GM23338 (cell line): ENCODE measurements around the gene STIM2. TPM values are rescaled to one million over a fixed set of nuclear protein-coding genes. Genes with fewer than 3 reads are reported as not detected.

Experiments used
- ATAC-seq: fragments of 200-7000 bp; cut with Tn5 transposase; 3 replicates; pipeline ENCODE4 v1.9.1; 2020
- DNase-seq: peaks from one replicate; pipeline ENCODE4 v3.0.0-alpha.2; 2015; ENCODE audit warnings: low spot score
- H2AFZ ChIP-seq: fragments of 200-600 bp; sonication (generic); 2 replicates; pipeline ENCODE4 v1.8.0; 2016; ENCODE audit warnings: antibody characterized with exemption, mild to moderate bottlenecking, moderate library complexity
- H3F3A ChIP-seq: fragments of 200-600 bp; sonication (generic); replicated peaks from 2 replicates; pipeline ENCODE4 v1.8.0; 2017; ENCODE audit warnings: antibody characterized with exemption, mixed run types, low read depth
- H3K27ac ChIP-seq: fragments of 200-600 bp; sonication (generic); 2 replicates; pipeline ENCODE4 v1.6.1; 2016; ENCODE audit warnings: low read depth
- H3K27me3 ChIP-seq: fragments of 200-600 bp; sonication (generic); 2 replicates; pipeline ENCODE4 v1.8.0; 2016; ENCODE audit warnings: mild to moderate bottlenecking, mixed run types, moderate library complexity; ENCODE audit not compliant: insufficient read depth
- H3K36me3 ChIP-seq: fragments of 200-600 bp; sonication (generic); 2 replicates; pipeline ENCODE4 v1.8.0; 2016; ENCODE audit warnings: mild to moderate bottlenecking; ENCODE audit not compliant: insufficient read depth
- H3K4me1 ChIP-seq: fragments of 200-600 bp; sonication (generic); 2 replicates; pipeline ENCODE4 v1.8.0; 2016; ENCODE audit warnings: mild to moderate bottlenecking, moderate library complexity; ENCODE audit not compliant: insufficient read depth
- H3K4me2 ChIP-seq: fragments of 200-600 bp; sonication (generic); 2 replicates; pipeline ENCODE4 v1.7.1; 2017; ENCODE audit warnings: mixed run types
- H3K4me3 ChIP-seq: fragments of 200-600 bp; sonication (generic); 2 replicates; pipeline ENCODE4 v1.6.1; 2016; ENCODE audit warnings: mixed run types
- H3K79me2 ChIP-seq: fragments of 200-600 bp; sonication (generic); replicated peaks from 2 replicates; pipeline ENCODE4 v1.8.0; 2017; ENCODE audit warnings: mild to moderate bottlenecking; ENCODE audit not compliant: insufficient read depth
- H3K9me2 ChIP-seq: fragments of 200-600 bp; sonication (generic); 2 replicates; pipeline ENCODE4 v1.8.0; 2017; ENCODE audit not compliant: insufficient read depth
- H4K20me1 ChIP-seq: fragments of 200-600 bp; sonication (generic); replicated peaks from 2 replicates; pipeline ENCODE4 v1.8.0; 2017; ENCODE audit warnings: mild to moderate bottlenecking; ENCODE audit not compliant: insufficient read depth
- H3K27ac Mint-ChIP-seq: 2 replicates; pipeline ENCODE4 v1.8.0; 2020; ENCODE audit warnings: inconsistent platforms, mild to moderate bottlenecking, moderate library complexity, mixed read lengths
- H3K27me3 Mint-ChIP-seq: 3 replicates; pipeline ENCODE4 v1.8.0; 2022; ENCODE audit warnings: low read depth, mild to moderate bottlenecking, moderate library complexity, mixed read lengths, inconsistent platforms; ENCODE audit not compliant: insufficient read depth, poor library complexity
- H3K36me3 Mint-ChIP-seq: 3 replicates; pipeline ENCODE4 v1.8.0; 2021; ENCODE audit warnings: low read depth, mild to moderate bottlenecking, inconsistent platforms, moderate library complexity, mixed read lengths
- H3K4me1 Mint-ChIP-seq: 3 replicates; pipeline ENCODE4 v1.8.0; 2020; ENCODE audit warnings: mild to moderate bottlenecking, inconsistent platforms, mixed read lengths
- H3K4me3 Mint-ChIP-seq: 3 replicates; pipeline ENCODE4 v1.8.0; 2021; ENCODE audit warnings: moderate library complexity, mild to moderate bottlenecking, inconsistent platforms, mixed read lengths
- H3K9me3 Mint-ChIP-seq: 3 replicates; pipeline ENCODE4 v1.8.0; 2020; ENCODE audit warnings: moderate library complexity, mild to moderate bottlenecking, inconsistent platforms, mixed read lengths
- CREB1 ChIP-seq: fragments of 250-450 bp; sonication (Bioruptor Pico); IDR thresholded peaks from 2 replicates; pipeline ENCODE4 v1.5.0; 2020; ENCODE audit warnings: low read depth, mild to moderate bottlenecking, moderate library complexity
- EZH2 ChIP-seq: fragments of 200-600 bp; sonication (generic); IDR thresholded peaks from one replicate; pipeline ENCODE4 v1.8.0; 2017; ENCODE audit warnings: antibody characterized with exemption, mild to moderate bottlenecking, low read depth; ENCODE audit not compliant: unreplicated experiment
- EZH2phosphoT487 ChIP-seq: fragments of 200-600 bp; sonication (generic); IDR thresholded peaks from one replicate; pipeline ENCODE4 v1.8.1; 2018; ENCODE audit warnings: antibody characterized with exemption; ENCODE audit not compliant: unreplicated experiment
- JUNB ChIP-seq: IDR thresholded peaks from one replicate; pipeline ENCODE4 v1.6.1; 2016; ENCODE audit warnings: antibody characterized with exemption; ENCODE audit not compliant: unreplicated experiment
- NANOG ChIP-seq: IDR thresholded peaks from 2 replicates; pipeline ENCODE4 v1.6.1; 2016; ENCODE audit warnings: antibody characterized with exemption, borderline replicate concordance
- POLR2AphosphoS5 ChIP-seq: IDR thresholded peaks from 2 replicates; pipeline ENCODE4 v1.6.1; 2016; ENCODE audit warnings: antibody characterized with exemption, low read depth
- STAT1 ChIP-seq: IDR thresholded peaks from one replicate; pipeline ENCODE4 v1.6.1; 2016; ENCODE audit warnings: antibody characterized with exemption; ENCODE audit not compliant: unreplicated experiment
- ZNF114 ChIP-seq: fragments of 250-450 bp; sonication (Bioruptor Pico); IDR thresholded peaks from 2 replicates; pipeline ENCODE4 v1.5.0; 2020; ENCODE audit warnings: mild to moderate bottlenecking, moderate library complexity
- ZNF331 ChIP-seq: fragments of 250-450 bp; sonication (Bioruptor Pico); IDR thresholded peaks from 2 replicates; pipeline ENCODE4 v1.5.0; 2020; ENCODE audit warnings: low read depth, mild to moderate bottlenecking, moderate library complexity
- polyA plus RNA-seq: library from polyadenylated mRNA; unstranded; fragments of >200 nt; fragmentation: Nextera tagmentation; extraction: Ambion mirVana; gene quantifications from 2 replicates; pipeline ENCODE4 v1.2.1, GENCODE V29; 2016
- total RNA-seq: library from RNA; depleted of rRNA; stranded (reverse); fragments of >200 nt; shearing (Covaris generic); gene quantifications from 2 replicates; pipeline ENCODE4 v1.2.3, GENCODE V29; 2014
- TF ChIP-seq, protein P1 (sequence below): IDR thresholded peaks from one replicate; pipeline ENCODE4 v1.6.1; 2018; ENCODE audit warnings: antibody characterized with exemption; ENCODE audit not compliant: unreplicated experiment
- TF ChIP-seq, protein P2 (sequence below): fragments of 250-450 bp; sonication (Bioruptor Pico); IDR thresholded peaks from 2 replicates; pipeline ENCODE4 v1.5.0; 2020; ENCODE audit warnings: mild to moderate bottlenecking, moderate library complexity
- TF ChIP-seq, protein P3 (sequence below), 2 experiments: fragments of 200-600 bp in 1 of 2; sonication (generic) in 1 of 2; conservative IDR thresholded peaks; 2 replicates each; pipeline versions ENCODE4 v1.5.1 to v1.6.1; 2016 to 2017; ENCODE audit warnings: antibody characterized with exemption in 2 of 2, low read depth in 2 of 2, mild to moderate bottlenecking in 2 of 2, moderate library complexity in 1 of 2
- TF ChIP-seq, protein P4 (sequence below): IDR thresholded peaks from 2 replicates; pipeline ENCODE4 v1.6.1; 2016; ENCODE audit warnings: antibody characterized with exemption

The STIM2 gene
- total and polyA plus RNA-seq, 2 experiments from 2014 or later: 13.1 to 17.8 TPM

DNA sequence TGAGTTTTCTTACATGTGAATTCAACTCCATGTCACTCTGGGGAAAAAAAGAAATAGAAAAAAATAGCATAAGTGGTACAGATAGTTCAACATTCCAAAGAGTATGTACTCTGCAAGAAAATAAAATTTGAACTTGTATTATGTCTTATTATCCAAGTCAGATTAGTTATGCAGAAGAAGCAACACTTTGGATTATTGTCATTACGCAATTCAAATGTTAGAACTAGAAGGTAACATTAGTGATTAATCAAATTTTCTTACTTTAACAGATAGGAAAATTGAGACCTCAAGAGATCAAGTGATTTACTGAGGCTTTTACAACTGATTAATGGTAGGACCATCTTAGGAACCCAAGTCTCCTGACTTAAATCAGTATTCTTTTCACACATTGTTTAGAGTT, 159.1 kb downstream of the STIM2 start:
- TF ChIP-seq CREB1 (no peak), ZNF331 (CRISPR knock-in tag) (no peak), EZH2 (no peak), ZNF114 (CRISPR knock-in tag) (no peak), JUNB (no peak), STAT1 (no peak), EZH2phosphoT487 (no peak), NANOG (no peak), POLR2AphosphoS5 (no peak)
- TF ChIP-seq, protein P1, sequence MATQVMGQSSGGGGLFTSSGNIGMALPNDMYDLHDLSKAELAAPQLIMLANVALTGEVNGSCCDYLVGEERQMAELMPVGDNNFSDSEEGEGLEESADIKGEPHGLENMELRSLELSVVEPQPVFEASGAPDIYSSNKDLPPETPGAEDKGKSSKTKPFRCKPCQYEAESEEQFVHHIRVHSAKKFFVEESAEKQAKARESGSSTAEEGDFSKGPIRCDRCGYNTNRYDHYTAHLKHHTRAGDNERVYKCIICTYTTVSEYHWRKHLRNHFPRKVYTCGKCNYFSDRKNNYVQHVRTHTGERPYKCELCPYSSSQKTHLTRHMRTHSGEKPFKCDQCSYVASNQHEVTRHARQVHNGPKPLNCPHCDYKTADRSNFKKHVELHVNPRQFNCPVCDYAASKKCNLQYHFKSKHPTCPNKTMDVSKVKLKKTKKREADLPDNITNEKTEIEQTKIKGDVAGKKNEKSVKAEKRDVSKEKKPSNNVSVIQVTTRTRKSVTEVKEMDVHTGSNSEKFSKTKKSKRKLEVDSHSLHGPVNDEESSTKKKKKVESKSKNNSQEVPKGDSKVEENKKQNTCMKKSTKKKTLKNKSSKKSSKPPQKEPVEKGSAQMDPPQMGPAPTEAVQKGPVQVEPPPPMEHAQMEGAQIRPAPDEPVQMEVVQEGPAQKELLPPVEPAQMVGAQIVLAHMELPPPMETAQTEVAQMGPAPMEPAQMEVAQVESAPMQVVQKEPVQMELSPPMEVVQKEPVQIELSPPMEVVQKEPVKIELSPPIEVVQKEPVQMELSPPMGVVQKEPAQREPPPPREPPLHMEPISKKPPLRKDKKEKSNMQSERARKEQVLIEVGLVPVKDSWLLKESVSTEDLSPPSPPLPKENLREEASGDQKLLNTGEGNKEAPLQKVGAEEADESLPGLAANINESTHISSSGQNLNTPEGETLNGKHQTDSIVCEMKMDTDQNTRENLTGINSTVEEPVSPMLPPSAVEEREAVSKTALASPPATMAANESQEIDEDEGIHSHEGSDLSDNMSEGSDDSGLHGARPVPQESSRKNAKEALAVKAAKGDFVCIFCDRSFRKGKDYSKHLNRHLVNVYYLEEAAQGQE: no peak
- TF ChIP-seq, protein P2, sequence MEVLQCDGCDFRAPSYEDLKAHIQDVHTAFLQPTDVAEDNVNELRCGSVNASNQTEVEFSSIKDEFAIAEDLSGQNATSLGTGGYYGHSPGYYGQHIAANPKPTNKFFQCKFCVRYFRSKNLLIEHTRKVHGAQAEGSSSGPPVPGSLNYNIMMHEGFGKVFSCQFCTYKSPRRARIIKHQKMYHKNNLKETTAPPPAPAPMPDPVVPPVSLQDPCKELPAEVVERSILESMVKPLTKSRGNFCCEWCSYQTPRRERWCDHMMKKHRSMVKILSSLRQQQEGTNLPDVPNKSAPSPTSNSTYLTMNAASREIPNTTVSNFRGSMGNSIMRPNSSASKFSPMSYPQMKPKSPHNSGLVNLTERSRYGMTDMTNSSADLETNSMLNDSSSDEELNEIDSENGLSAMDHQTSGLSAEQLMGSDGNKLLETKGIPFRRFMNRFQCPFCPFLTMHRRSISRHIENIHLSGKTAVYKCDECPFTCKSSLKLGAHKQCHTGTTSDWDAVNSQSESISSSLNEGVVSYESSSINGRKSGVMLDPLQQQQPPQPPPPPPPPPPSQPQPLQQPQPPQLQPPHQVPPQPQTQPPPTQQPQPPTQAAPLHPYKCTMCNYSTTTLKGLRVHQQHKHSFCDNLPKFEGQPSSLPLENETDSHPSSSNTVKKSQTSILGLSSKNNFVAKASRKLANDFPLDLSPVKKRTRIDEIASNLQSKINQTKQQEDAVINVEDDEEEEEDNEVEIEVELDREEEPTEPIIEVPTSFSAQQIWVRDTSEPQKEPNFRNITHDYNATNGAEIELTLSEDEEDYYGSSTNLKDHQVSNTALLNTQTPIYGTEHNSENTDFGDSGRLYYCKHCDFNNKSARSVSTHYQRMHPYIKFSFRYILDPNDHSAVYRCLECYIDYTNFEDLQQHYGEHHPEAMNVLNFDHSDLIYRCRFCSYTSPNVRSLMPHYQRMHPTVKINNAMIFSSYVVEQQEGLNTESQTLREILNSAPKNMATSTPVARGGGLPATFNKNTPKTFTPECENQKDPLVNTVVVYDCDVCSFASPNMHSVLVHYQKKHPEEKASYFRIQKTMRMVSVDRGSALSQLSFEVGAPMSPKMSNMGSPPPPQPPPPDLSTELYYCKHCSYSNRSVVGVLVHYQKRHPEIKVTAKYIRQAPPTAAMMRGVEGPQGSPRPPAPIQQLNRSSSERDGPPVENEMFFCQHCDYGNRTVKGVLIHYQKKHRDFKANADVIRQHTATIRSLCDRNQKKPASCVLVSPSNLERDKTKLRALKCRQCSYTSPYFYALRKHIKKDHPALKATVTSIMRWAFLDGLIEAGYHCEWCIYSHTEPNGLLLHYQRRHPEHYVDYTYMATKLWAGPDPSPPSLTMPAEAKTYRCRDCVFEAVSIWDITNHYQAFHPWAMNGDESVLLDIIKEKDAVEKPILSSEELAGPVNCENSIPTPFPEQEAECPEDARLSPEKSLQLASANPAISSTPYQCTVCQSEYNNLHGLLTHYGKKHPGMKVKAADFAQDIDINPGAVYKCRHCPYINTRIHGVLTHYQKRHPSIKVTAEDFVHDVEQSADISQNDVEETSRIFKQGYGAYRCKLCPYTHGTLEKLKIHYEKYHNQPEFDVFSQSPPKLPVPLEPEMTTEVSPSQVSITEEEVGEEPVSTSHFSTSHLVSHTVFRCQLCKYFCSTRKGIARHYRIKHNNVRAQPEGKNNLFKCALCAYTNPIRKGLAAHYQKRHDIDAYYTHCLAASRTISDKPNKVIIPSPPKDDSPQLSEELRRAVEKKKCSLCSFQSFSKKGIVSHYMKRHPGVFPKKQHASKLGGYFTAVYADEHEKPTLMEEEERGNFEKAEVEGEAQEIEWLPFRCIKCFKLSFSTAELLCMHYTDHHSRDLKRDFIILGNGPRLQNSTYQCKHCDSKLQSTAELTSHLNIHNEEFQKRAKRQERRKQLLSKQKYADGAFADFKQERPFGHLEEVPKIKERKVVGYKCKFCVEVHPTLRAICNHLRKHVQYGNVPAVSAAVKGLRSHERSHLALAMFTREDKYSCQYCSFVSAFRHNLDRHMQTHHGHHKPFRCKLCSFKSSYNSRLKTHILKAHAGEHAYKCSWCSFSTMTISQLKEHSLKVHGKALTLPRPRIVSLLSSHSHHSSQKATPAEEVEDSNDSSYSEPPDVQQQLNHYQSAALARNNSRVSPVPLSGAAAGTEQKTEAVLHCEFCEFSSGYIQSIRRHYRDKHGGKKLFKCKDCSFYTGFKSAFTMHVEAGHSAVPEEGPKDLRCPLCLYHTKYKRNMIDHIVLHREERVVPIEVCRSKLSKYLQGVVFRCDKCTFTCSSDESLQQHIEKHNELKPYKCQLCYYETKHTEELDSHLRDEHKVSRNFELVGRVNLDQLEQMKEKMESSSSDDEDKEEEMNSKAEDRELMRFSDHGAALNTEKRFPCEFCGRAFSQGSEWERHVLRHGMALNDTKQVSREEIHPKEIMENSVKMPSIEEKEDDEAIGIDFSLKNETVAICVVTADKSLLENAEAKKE (CRISPR knock-in tag): no peak
- TF ChIP-seq, protein P3, sequence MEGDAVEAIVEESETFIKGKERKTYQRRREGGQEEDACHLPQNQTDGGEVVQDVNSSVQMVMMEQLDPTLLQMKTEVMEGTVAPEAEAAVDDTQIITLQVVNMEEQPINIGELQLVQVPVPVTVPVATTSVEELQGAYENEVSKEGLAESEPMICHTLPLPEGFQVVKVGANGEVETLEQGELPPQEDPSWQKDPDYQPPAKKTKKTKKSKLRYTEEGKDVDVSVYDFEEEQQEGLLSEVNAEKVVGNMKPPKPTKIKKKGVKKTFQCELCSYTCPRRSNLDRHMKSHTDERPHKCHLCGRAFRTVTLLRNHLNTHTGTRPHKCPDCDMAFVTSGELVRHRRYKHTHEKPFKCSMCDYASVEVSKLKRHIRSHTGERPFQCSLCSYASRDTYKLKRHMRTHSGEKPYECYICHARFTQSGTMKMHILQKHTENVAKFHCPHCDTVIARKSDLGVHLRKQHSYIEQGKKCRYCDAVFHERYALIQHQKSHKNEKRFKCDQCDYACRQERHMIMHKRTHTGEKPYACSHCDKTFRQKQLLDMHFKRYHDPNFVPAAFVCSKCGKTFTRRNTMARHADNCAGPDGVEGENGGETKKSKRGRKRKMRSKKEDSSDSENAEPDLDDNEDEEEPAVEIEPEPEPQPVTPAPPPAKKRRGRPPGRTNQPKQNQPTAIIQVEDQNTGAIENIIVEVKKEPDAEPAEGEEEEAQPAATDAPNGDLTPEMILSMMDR (conservative IDR thresholded peaks at IDR 0.05; ENCODE audit: low read depth in 2 of 2): no peak
- TF ChIP-seq, protein P4, sequence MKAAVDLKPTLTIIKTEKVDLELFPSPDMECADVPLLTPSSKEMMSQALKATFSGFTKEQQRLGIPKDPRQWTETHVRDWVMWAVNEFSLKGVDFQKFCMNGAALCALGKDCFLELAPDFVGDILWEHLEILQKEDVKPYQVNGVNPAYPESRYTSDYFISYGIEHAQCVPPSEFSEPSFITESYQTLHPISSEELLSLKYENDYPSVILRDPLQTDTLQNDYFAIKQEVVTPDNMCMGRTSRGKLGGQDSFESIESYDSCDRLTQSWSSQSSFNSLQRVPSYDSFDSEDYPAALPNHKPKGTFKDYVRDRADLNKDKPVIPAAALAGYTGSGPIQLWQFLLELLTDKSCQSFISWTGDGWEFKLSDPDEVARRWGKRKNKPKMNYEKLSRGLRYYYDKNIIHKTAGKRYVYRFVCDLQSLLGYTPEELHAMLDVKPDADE: no peak
- Mint-ChIP-seq H3K27ac (no peak overlapping the region), H3K4me1 (peaks cover 14% of the 10 kb centered on the region), H3K27me3 (peaks cover 4% of the 10 kb centered on the region), H3K4me3 (no peak overlapping the region), H3K9me3 (no peaks in the 10 kb centered on the region), H3K36me3 (peaks cover 6% of the 10 kb centered on the region; the same call in 1 of the 3 replicates)
- DNase-seq (no peak), ATAC-seq (no peak)
- no peaks in the 10 kb centered on the region for H3K79me2 ChIP-seq
- no peak overlapping the region for H3K4me2 ChIP-seq
- H3K4me3 ChIP-seq: no peak overlapping the region
- no peaks in the 10 kb centered on the region for H3K9me2 ChIP-seq
- no peaks in the 10 kb centered on the region for H3F3A ChIP-seq
- H2AFZ ChIP-seq: no peak overlapping the region
- H3K27ac ChIP-seq: no peak overlapping the region
- peaks cover 9% of the 10 kb centered on the region for H3K4me1 ChIP-seq
- no peaks in the 10 kb centered on the region for H3K27me3 ChIP-seq
- no peaks in the 10 kb centered on the region for H3K36me3 ChIP-seq
- H4K20me1 ChIP-seq: no peaks in the 10 kb centered on the region
